Activated gamma-delta T cell treated with Interleukin-2 at 50 U/mL for 16 hours (primary cell): ENCODE data around the gene WDSUB1.
A peak's percentile ranks its signal among the peaks of the same experiment; 100 is the strongest.

Experiments used
- DNase-seq: peaks from one replicate; pipeline ENCODE4 v3.0.0-alpha.2; 2020

The WDSUB1 gene

GRCh38 chr2:159285929-159286708 lies at the start of gene WDSUB1:
Gene WDSUB1 (minus strand): TSS chr2:159286703. CDS start chr2:159283069, 3,634 bp downstream.
- peak; percentile 19 for DNase-seq

GRCh38 chr2:159326569-159327255 lies 40.2 kb upstream of the WDSUB1 start:
- DNase-seq = no peak

GRCh38 chr2:159322419-159322818 lies 35.9 kb upstream of the WDSUB1 start:
- no peak for DNase-seq

- DNase-seq = no peak
Observed at GRCh38 chr2:159317392-159318088, 31.0 kb upstream of the WDSUB1 start.

- no peak for DNase-seq
Observed at GRCh38 chr2:159307942-159308341, 21.4 kb upstream of the WDSUB1 start.

GRCh38 chr2:159300586-159300985 lies 14.1 kb upstream of the WDSUB1 start:
- DNase-seq = no peak

GRCh38 chr2:159298967-159299366 lies 12.5 kb upstream of the WDSUB1 start:
- DNase-seq = no peak

- DNase-seq = no peak
Observed at GRCh38 chr2:159297042-159297707, 10.7 kb upstream of the WDSUB1 start.

GRCh38 chr2:159292157-159292556 lies 5.7 kb upstream of the WDSUB1 start:
- no peak for DNase-seq

GRCh38 chr2:159290289-159290907 lies 3.9 kb upstream of the WDSUB1 start:
- DNase-seq = no peak

- no peak for DNase-seq
Observed at GRCh38 chr2:159287733-159288132, 1.2 kb upstream of the WDSUB1 start.

- DNase-seq = peak; percentile 97
Observed at GRCh38 chr2:159286709-159287441, 372 bp upstream of the WDSUB1 start.

- DNase-seq = no peak
Observed at GRCh38 chr2:159285433-159285832, 1.1 kb downstream of the WDSUB1 start.

- no peak for DNase-seq
Observed at GRCh38 chr2:159283529-159283928, 3.0 kb downstream of the WDSUB1 start.

- DNase-seq = no peak
Observed at GRCh38 chr2:159281002-159281401, 5.5 kb downstream of the WDSUB1 start.

- DNase-seq = no peak
Observed at GRCh38 chr2:159279700-159280099, 6.8 kb downstream of the WDSUB1 start.

GRCh38 chr2:159275111-159275510 lies 11.4 kb downstream of the WDSUB1 start:
- no peak for DNase-seq

GRCh38 chr2:159272156-159272555 lies 14.3 kb downstream of the WDSUB1 start:
- no peak for DNase-seq

GRCh38 chr2:159270744-159271379 lies 15.6 kb downstream of the WDSUB1 start:
- no peak for DNase-seq

- no peak for DNase-seq
Observed at GRCh38 chr2:159267921-159268320, 18.6 kb downstream of the WDSUB1 start.

GRCh38 chr2:159266554-159266953 lies 19.9 kb downstream of the WDSUB1 start:
- no peak for DNase-seq
